CD8-positive, alpha-beta memory T cell (primary cell): ENCODE results near the gene GPR35. TPM values are rescaled to one million over a fixed set of nuclear protein-coding genes. Genes with fewer than 3 reads are reported as not detected.
"Not testable (repeated sequence)": the region's sequence is repeated elsewhere in the genome, so short reads cannot be mapped to it uniquely, and the experiment has no call there.

Source experiments
- CTCF ChIA-PET: fragments of 350-600 bp; sonication (Branson Sonifier 250); formaldehyde crosslinking; loops from one replicate; lab custom pipeline; 2021; ENCODE audit warnings: antibody characterized with exemption; lab: Charles Lee
- POLR2A ChIA-PET: fragments of 350-600 bp; sonication (Branson Sonifier 250); formaldehyde crosslinking; loops from one replicate; lab custom pipeline; 2021; ENCODE audit warnings: antibody characterized with exemption; lab: Charles Lee
- DNase-seq, 5 donors: peaks; one replicate each; pipeline versions ENCODE4 v3.0.0 to v3.0.0-alpha.2; 2020 to 2022; ENCODE audit warnings: mixed read lengths in 1 of 5
- H3K27ac ChIP-seq: one replicate; pipeline ENCODE4 v1.7.0; 2013; ENCODE audit warnings: low read depth, mild to moderate bottlenecking, low read length, moderate library complexity
- H3K27me3 ChIP-seq: 2 replicates; pipeline ENCODE4 v1.7.0; 2013; ENCODE audit warnings: low read length, mild to moderate bottlenecking; ENCODE audit not compliant: insufficient read depth, poor library complexity, severe bottlenecking
- H3K36me3 ChIP-seq: 2 replicates; pipeline ENCODE4 v1.7.0; 2013; ENCODE audit warnings: mild to moderate bottlenecking, low read length, moderate library complexity; ENCODE audit not compliant: insufficient read depth
- H3K4me1 ChIP-seq: 2 replicates; pipeline ENCODE4 v1.7.0; 2013; ENCODE audit warnings: mild to moderate bottlenecking, low read length, moderate library complexity; ENCODE audit not compliant: insufficient read depth
- H3K4me3 ChIP-seq: 2 replicates; pipeline ENCODE4 v1.7.0; 2013; ENCODE audit warnings: mild to moderate bottlenecking, low read length
- H3K9me3 ChIP-seq: 2 replicates; pipeline ENCODE4 v1.7.0; 2013; ENCODE audit warnings: mild to moderate bottlenecking, low read length
- H3K27ac Mint-ChIP-seq, 8 donors: one replicate each; pipeline ENCODE4 v1.8.0; 2020 to 2021; ENCODE audit warnings: mixed read lengths in 8 of 8, mild to moderate bottlenecking in 6 of 8, inconsistent platforms in 3 of 8, moderate library complexity in 3 of 8
- H3K27me3 Mint-ChIP-seq, 2 donors: one replicate each; pipeline ENCODE4 v1.8.0; 2020 to 2021; ENCODE audit warnings: mixed read lengths in 2 of 2, mild to moderate bottlenecking in 1 of 2, moderate library complexity in 1 of 2
- H3K36me3 Mint-ChIP-seq, 3 donors: one replicate each; pipeline ENCODE4 v1.8.0; 2020 to 2021; ENCODE audit warnings: mixed read lengths in 3 of 3, inconsistent platforms in 1 of 3, mild to moderate bottlenecking in 1 of 3
- H3K4me1 Mint-ChIP-seq, 3 donors: one replicate each; pipeline ENCODE4 v1.8.0; 2020 to 2021; ENCODE audit warnings: mixed read lengths in 3 of 3, inconsistent platforms in 1 of 3, mild to moderate bottlenecking in 1 of 3
- H3K4me3 Mint-ChIP-seq, 7 donors: one replicate each; pipeline ENCODE4 v1.8.0; 2020 to 2021; ENCODE audit warnings: mixed read lengths in 7 of 7, mild to moderate bottlenecking in 6 of 7, moderate library complexity in 4 of 7, inconsistent platforms in 2 of 7
- H3K9me3 Mint-ChIP-seq, 5 donors: one replicate each; pipeline ENCODE4 v1.8.0; 2020 to 2022; ENCODE audit warnings: mixed read lengths in 5 of 5, mild to moderate bottlenecking in 3 of 5, moderate library complexity in 2 of 5, inconsistent platforms in 1 of 5
- polyA plus RNA-seq: library from polyadenylated mRNA; unstranded; fragments of 300-500 nt; fragmentation: Illumina TruSeq; gene quantifications from one replicate; pipeline ENCODE4 v1.2.3, GENCODE V29; 2021
- total RNA-seq, 2 experiments: library from RNA; stranded (reverse); gene quantifications; one replicate each; pipeline ENCODE4 v1.2.3, GENCODE V29; 2021

GPR35 gene
- total and polyA plus RNA-seq, 3 experiments from 2014 or later = 1.9 to 9.0 (median 8.4) TPM

DNA sequence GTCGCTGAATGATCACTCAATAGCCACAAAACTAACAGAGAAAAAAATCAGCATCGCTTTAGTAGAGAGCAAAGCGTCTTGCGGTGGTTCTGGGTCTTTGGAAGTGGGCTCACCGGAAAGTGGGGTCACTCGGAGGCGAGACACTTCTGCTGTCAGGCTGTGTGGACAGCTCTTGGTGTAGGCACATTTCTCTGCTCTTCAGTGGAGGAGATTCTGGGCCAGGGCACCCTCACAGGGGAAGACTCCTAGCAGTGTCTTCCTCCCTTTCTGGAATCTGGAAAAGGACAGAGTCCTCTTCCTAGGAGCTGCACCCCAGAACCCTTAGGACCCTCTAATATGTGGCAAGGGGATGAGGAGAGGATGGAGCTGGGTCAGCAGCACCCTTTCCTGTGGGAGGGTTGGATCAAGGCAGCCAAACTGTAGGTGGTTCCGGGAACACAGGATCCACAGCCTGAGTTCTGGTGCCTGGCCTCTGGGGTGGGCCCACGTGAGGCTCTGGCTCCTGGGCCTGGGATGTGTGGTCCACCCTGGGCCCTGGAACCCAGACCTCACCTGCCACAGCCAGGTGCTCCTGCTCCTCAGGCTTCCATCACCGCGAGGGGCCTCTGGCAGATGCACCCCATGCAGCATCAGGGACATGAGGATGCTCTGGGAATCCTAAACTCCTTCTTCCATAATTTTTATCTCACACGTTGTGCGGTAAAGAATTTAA lies 25.1 kb downstream of the GPR35 start:
- ChIA-PET POLR2A (no interaction called here), CTCF (no interaction called here)
- Mint-ChIP-seq H3K4me1 (peaks cover 9 to 24% (median 18%) of the 10 kb centered on the region in 3 donors), H3K27me3 (peaks cover 13 to 45% of the 10 kb centered on the region in 2 donors), H3K36me3 (no peaks in the 10 kb centered on the region), H3K4me3 (no peak overlapping the region), H3K9me3 (no peaks in the 10 kb centered on the region), H3K27ac (peak overlapping the region in 3 of 8 donors; percentile 33 to 46 (median 33))
- DNase-seq = no peak
- Histone ChIP-seq H3K9me3 (no peaks in the 10 kb centered on the region), H3K4me3 (no peak overlapping the region), H3K4me1 (peaks cover 5% of the 10 kb centered on the region), H3K36me3 (no peaks in the 10 kb centered on the region), H3K27me3 (peaks cover 3% of the 10 kb centered on the region), H3K27ac (no peak overlapping the region)

GRCh38 chr2:240651185-240651584 lies 25.9 kb downstream of the GPR35 start:
- no peaks in the 10 kb centered on the region for H3K4me1 ChIP-seq
- no peaks in the 10 kb centered on the region for H3K36me3 ChIP-seq
- peaks cover 3% of the 10 kb centered on the region for H3K27me3 ChIP-seq
- H3K27me3 Mint-ChIP-seq = peaks cover 13 to 40% of the 10 kb centered on the region in 2 donors
- H3K27ac Mint-ChIP-seq = peak overlapping the region in 2 of 8 donors; percentile 5 to 63
- CTCF ChIA-PET = no interaction called here
- no peaks in the 10 kb centered on the region for H3K9me3 Mint-ChIP-seq
- no peaks in the 10 kb centered on the region for H3K36me3 Mint-ChIP-seq
- POLR2A ChIA-PET = no interaction called here
- no peak for DNase-seq
- H3K9me3 ChIP-seq = no peaks in the 10 kb centered on the region
- H3K4me3 ChIP-seq = no peak overlapping the region
- no peak overlapping the region for H3K27ac ChIP-seq
- H3K4me3 Mint-ChIP-seq = no peak overlapping the region
- peaks cover 13 to 20% (median 14%) of the 10 kb centered on the region in 3 donors for H3K4me1 Mint-ChIP-seq

DNA sequence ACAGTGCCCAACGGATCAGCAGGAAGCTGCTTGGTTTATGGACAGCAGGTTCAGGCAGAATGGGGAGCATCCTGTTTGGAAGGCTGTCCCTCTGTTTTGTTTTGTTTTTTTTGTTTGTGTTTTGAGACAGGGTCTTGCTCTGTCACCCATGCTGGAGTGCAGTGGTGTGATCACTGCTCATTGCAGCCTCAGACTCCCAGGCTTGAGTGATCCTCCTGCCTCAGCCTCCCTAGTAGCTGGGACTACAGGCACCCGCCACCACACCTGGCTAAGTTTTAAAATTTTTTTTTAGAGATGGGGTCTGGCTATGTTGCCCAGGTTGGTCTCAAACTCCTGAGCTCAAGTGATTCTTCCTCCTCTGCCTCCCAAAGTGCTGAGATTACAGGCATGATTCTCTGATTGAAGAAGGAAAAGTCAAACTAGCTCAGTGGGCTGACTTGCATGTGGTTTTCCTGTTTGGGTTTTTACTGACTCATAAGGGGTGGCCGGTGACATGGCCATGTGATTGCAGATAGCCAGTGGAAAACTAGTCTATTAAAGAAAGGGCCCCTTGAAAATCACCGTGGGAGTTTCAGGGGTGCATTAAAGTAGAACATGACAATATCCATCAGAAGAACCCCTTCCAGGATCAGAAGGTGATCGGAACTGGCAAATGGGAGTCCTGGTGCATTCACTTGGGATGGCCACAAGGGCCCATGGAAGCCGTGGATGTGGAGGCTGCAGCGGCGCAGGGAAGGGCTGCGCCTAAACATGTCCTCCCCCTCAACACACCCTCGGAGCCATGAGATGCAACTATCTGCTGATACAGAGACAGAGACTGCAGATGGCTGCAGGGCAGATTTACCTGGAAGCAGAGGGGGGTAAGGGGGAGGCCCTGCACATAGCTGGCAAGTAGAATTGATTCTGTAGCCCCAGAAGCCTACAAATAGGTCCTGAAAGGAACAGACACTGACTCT lies 30.9 kb downstream of the GPR35 start:
- CTCF ChIA-PET = no interaction called here
- Mint-ChIP-seq H3K4me1 (peaks cover 15 to 22% (median 17%) of the 10 kb centered on the region in 3 donors), H3K36me3 (no peaks in the 10 kb centered on the region), H3K27ac (peak overlapping the region in 4 of 8 donors; percentile 33 to 54 (median 38)), H3K4me3 (peak overlapping the region in 2 of 7 donors; percentile 28 to 38), H3K9me3 (peaks cover 0 to 3% (median 0%) of the 10 kb centered on the region in 5 donors), H3K27me3 (peaks cover 12 to 21% of the 10 kb centered on the region in 2 donors)
- POLR2A ChIA-PET = no interaction called here
- peak in 1 of 5 donors; percentile 19 for DNase-seq
- Histone ChIP-seq H3K27me3 (peaks cover 3% of the 10 kb centered on the region), H3K36me3 (no peaks in the 10 kb centered on the region), H3K27ac (no peak overlapping the region), H3K4me3 (no peak overlapping the region), H3K4me1 (no peaks in the 10 kb centered on the region), H3K9me3 (no peaks in the 10 kb centered on the region)

GRCh38 chr2:240659883-240660282 lies 34.6 kb downstream of the GPR35 start:
- H3K36me3 Mint-ChIP-seq, H3K9me3 Mint-ChIP-seq, H3K4me3 ChIP-seq, CTCF ChIA-PET, H3K27me3 ChIP-seq, H3K27ac Mint-ChIP-seq, H3K27ac ChIP-seq, H3K9me3 ChIP-seq, POLR2A ChIA-PET, H3K4me1 ChIP-seq, H3K36me3 ChIP-seq, DNase-seq, H3K4me3 Mint-ChIP-seq: not testable (repeated sequence)
- Mint-ChIP-seq H3K4me1 (peaks cover 12 to 17% (median 13%) of the 10 kb centered on the region in 3 donors), H3K27me3 (peaks cover 10 to 31% of the 10 kb centered on the region in 2 donors)

GRCh38 chr2:240662681-240663080 lies 37.4 kb downstream of the GPR35 start:
- no peaks in the 10 kb centered on the region for H3K36me3 ChIP-seq
- H3K9me3 ChIP-seq = no peaks in the 10 kb centered on the region
- no peak overlapping the region for H3K4me3 ChIP-seq
- no peaks in the 10 kb centered on the region for H3K4me1 ChIP-seq
- peaks cover 0 to 19% (median 0%) of the 10 kb centered on the region in 3 donors for H3K36me3 Mint-ChIP-seq
- DNase-seq = no peak
- no peak overlapping the region for H3K27ac Mint-ChIP-seq
- H3K4me1 Mint-ChIP-seq = no peaks in the 10 kb centered on the region
- POLR2A ChIA-PET = no interaction called here
- no peaks in the 10 kb centered on the region for H3K27me3 ChIP-seq
- CTCF ChIA-PET = no interaction called here
- H3K27me3 Mint-ChIP-seq = peaks cover 19 to 49% of the 10 kb centered on the region in 2 donors
- H3K4me3 Mint-ChIP-seq = no peak overlapping the region
- H3K27ac ChIP-seq = no peak overlapping the region
- H3K9me3 Mint-ChIP-seq = peaks cover 9 to 18% (median 15%) of the 10 kb centered on the region in 5 donors

- Histone ChIP-seq H3K27me3 (no peaks in the 10 kb centered on the region), H3K4me1 (no peaks in the 10 kb centered on the region), H3K4me3 (no peak overlapping the region), H3K27ac (no peak overlapping the region), H3K9me3 (no peaks in the 10 kb centered on the region), H3K36me3 (no peaks in the 10 kb centered on the region)
- no peak for DNase-seq
- ChIA-PET CTCF (no interaction called here), POLR2A (no interaction called here)
- peak overlapping the region in 1 of 8 donors; percentile 14 for H3K27ac Mint-ChIP-seq
- H3K36me3 Mint-ChIP-seq = peaks cover 0 to 19% (median 0%) of the 10 kb centered on the region in 3 donors
- H3K4me3 Mint-ChIP-seq = no peak overlapping the region
- H3K4me1 Mint-ChIP-seq = no peaks in the 10 kb centered on the region
- H3K27me3 Mint-ChIP-seq = peaks cover 19 to 56% of the 10 kb centered on the region in 2 donors
- peaks cover 9 to 18% (median 15%) of the 10 kb centered on the region in 5 donors for H3K9me3 Mint-ChIP-seq
Measured at GRCh38 chr2:240663546-240664190, 38.4 kb downstream of the GPR35 start.

DNA sequence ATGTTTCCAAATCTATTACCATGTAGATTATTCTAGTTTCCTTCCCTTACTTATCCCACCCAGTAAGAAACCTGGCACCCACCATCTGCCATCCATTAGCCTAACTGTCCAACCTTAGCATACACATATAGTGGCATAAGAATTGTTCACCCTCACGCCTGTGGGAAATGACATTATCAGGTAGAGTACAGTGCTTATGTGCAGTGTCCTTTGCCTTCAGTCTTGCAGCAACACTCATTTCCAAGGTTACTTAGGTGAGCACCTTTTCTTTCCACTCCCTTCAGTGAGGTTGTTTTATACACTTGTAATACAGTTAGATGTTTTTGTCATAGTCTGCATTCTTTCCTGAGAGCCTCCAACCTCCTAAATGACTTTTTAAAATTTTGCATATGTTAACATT lies 39.3 kb downstream of the GPR35 start:
- H3K36me3 ChIP-seq = no peaks in the 10 kb centered on the region
- H3K4me3 Mint-ChIP-seq = no peak overlapping the region
- no peak overlapping the region for H3K27ac Mint-ChIP-seq
- peaks cover 18 to 56% of the 10 kb centered on the region in 2 donors for H3K27me3 Mint-ChIP-seq
- POLR2A ChIA-PET = no interaction called here
- H3K4me1 Mint-ChIP-seq = no peaks in the 10 kb centered on the region
- no peaks in the 10 kb centered on the region for H3K9me3 ChIP-seq
- no peaks in the 10 kb centered on the region for H3K27me3 ChIP-seq
- H3K9me3 Mint-ChIP-seq = peaks cover 9 to 18% (median 15%) of the 10 kb centered on the region in 5 donors
- no peak for DNase-seq
- H3K4me1 ChIP-seq = no peaks in the 10 kb centered on the region
- H3K27ac ChIP-seq = no peak overlapping the region
- H3K36me3 Mint-ChIP-seq = peaks cover 0 to 19% (median 0%) of the 10 kb centered on the region in 3 donors
- H3K4me3 ChIP-seq = no peak overlapping the region
- CTCF ChIA-PET = no interaction called here
